C4-2B (cell line): Measurements from ENCODE around the gene ATXN1.

Source experiments
- ZFX ChIP-seq: fragments of 450-650 bp; IDR thresholded peaks from 2 replicates; pipeline ENCODE4 v1.6.1; 2017
- TF ChIP-seq, protein P1 (sequence below): fragments of 450-650 bp; conservative IDR thresholded peaks from 2 replicates; pipeline ENCODE4 v1.5.1; 2017; ENCODE audit warnings: mild to moderate bottlenecking

- TF ChIP-seq, protein P1, sequence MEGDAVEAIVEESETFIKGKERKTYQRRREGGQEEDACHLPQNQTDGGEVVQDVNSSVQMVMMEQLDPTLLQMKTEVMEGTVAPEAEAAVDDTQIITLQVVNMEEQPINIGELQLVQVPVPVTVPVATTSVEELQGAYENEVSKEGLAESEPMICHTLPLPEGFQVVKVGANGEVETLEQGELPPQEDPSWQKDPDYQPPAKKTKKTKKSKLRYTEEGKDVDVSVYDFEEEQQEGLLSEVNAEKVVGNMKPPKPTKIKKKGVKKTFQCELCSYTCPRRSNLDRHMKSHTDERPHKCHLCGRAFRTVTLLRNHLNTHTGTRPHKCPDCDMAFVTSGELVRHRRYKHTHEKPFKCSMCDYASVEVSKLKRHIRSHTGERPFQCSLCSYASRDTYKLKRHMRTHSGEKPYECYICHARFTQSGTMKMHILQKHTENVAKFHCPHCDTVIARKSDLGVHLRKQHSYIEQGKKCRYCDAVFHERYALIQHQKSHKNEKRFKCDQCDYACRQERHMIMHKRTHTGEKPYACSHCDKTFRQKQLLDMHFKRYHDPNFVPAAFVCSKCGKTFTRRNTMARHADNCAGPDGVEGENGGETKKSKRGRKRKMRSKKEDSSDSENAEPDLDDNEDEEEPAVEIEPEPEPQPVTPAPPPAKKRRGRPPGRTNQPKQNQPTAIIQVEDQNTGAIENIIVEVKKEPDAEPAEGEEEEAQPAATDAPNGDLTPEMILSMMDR = peak; percentile 93
- TF ChIP-seq ZFX = no peak
These were observed 444.5 kb downstream of the ATXN1 start for GRCh38 chr6:16316741-16317251.
